ENCODE measurements around the gene ARHGEF25.
"Not testable (repeated sequence)": the region's sequence is repeated elsewhere in the genome, so short reads cannot be mapped to it uniquely, and the experiment has no call there.

Gene ARHGEF25

GRCh38 chr12:57611108-57611826 is at the start of gene ARHGEF25:
Gene ARHGEF25, plus strand, starts transcription at chr12:57611435. Its CDS starts 460 bp downstream, at chr12:57611895.
- no peak for DNase-seq (ENCODE audit: low read depth in 1 of 2, low spot score in 1 of 2)

DNA sequence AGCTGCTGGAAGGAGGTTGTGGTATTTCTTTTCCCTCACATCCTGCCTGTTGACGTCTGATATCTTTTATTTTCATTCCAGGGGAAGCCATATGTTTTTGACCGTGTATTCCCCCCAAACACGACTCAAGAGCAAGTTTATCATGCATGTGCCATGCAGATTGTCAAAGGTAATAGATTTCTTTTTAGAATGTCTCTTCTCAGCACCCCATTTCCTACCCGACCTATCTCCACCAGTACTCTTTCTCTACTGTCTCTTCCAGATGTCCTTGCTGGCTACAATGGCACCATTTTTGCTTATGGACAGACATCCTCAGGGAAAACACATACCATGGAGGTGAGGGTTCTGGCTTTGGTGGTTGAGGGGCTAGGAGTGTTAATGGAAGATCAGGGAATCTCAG is 47.9 kb upstream of the ARHGEF25 start:
- DNase-seq (ENCODE audit: low read depth in 1 of 2, low spot score in 1 of 2) = no peak

GRCh38 chr12:57564178-57564740 is 47.0 kb upstream of the ARHGEF25 start:
- DNase-seq (ENCODE audit: low read depth in 1 of 2, low spot score in 1 of 2) = no peak

DNA sequence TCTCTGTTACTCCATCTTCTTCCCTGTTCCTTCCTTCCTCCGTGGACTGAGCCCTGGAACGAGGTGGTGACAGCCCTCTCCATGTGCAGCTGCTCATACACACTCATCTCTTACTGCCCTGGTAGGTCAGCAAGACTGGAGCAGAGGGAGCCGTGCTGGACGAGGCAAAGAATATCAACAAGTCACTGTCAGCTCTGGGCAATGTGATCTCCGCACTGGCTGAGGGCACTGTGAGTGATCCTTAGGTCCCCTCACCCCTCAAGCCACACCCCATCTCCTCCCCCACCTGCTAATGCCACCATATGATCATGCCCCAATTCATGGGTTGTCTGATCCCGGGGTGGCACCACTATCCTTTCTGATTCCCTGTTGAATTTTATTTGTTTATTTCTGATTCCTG is 42.4 kb upstream of the ARHGEF25 start:
- no peak for DNase-seq (ENCODE audit: low read depth in 1 of 2, low spot score in 1 of 2)

GRCh38 chr12:57569858-57570257 is 41.4 kb upstream of the ARHGEF25 start:
- DNase-seq (ENCODE audit: low read depth in 1 of 2, low spot score in 1 of 2) = no peak

GRCh38 chr12:57570438-57570837 is 40.8 kb upstream of the ARHGEF25 start:
- not testable (repeated sequence) for DNase-seq (ENCODE audit: low read depth in 1 of 2, low spot score in 1 of 2)

GRCh38 chr12:57571926-57572762 is 39.1 kb upstream of the ARHGEF25 start:
- DNase-seq (ENCODE audit: low read depth in 1 of 2, low spot score in 1 of 2) = no peak

DNA sequence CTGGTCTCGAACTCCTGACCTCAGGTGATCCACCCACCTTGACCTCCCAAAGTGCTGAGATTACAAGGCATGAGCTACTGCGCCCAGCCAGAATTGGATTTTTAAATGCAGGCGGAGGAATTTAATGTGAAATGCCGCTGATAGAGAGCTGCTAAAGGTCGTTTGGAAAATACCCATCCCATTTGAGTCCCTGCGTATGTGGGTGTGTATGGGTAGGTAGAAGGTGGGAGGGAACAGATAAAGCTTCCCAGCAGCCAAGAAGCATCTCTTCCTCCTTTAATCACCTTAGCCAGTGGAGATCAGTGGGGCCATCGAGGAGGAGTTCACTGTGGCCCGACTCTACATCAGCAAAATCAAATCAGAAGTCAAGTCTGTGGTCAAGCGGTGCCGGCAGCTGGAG is 36.4 kb upstream of the ARHGEF25 start:
- no peak for DNase-seq (ENCODE audit: low read depth in 1 of 2, low spot score in 1 of 2)

GRCh38 chr12:57575771-57576612 is 35.2 kb upstream of the ARHGEF25 start:
- no peak for DNase-seq (ENCODE audit: low read depth in 1 of 2, low spot score in 1 of 2)

DNA sequence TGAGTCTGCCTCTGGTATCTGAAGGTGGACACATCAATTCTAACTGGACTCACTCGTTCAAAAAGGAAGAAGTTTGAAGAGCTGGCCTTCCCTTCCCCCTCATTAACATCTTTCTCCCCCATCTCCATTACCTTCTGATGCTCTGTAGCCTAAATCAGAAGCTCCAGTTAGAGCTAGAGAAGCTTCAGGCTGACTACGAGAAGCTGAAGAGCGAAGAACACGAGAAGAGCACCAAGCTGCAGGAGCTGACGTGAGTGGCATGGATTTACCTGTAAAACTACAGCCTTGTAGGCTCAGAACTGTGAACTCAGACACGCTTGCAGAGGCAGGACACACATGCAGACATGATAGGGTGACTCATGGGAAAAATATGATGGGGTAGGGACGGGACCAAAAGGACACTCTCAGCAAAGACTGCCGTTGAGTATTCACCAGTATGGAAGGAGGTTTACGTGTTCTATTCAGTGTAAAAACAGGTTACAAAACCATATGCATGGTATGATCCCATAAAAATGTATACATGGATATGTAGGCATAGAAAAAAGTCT is 34.5 kb upstream of the ARHGEF25 start:
- no peak for DNase-seq (ENCODE audit: low read depth in 1 of 2, low spot score in 1 of 2)

GRCh38 chr12:57577981-57578758 is 33.1 kb upstream of the ARHGEF25 start:
- no peak for DNase-seq (ENCODE audit: low read depth in 1 of 2, low spot score in 1 of 2)

GRCh38 chr12:57579011-57579410 is 32.2 kb upstream of the ARHGEF25 start:
- no peak for DNase-seq (ENCODE audit: low read depth in 1 of 2, low spot score in 1 of 2)

GRCh38 chr12:57579677-57580465 is 31.4 kb upstream of the ARHGEF25 start:
- DNase-seq (ENCODE audit: low read depth in 1 of 2, low spot score in 1 of 2) = no peak

DNA sequence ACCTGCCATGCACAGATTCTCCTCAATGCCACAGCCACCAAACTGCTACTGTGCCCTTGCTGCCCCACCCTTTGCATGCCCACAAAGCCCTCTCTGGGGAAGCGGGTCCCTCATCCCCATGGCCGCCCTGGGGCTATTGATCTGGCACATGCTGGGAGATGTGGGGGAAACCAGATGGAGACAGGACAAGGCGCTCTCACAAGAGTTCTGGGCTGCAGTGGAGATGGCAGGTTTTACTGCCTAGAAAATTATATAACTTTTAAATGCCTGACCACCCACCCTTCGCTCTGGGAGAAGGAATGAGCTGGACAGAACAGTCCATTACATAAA is 30.8 kb upstream of the ARHGEF25 start:
- DNase-seq (ENCODE audit: low read depth in 1 of 2, low spot score in 1 of 2) = no peak

GRCh38 chr12:57581802-57582201 is 29.4 kb upstream of the ARHGEF25 start:
- no peak for DNase-seq (ENCODE audit: low read depth in 1 of 2, low spot score in 1 of 2)

- no peak for DNase-seq (ENCODE audit: low read depth in 1 of 2, low spot score in 1 of 2)
Measured at GRCh38 chr12:57582440-57582839, 28.8 kb upstream of the ARHGEF25 start.

DNA sequence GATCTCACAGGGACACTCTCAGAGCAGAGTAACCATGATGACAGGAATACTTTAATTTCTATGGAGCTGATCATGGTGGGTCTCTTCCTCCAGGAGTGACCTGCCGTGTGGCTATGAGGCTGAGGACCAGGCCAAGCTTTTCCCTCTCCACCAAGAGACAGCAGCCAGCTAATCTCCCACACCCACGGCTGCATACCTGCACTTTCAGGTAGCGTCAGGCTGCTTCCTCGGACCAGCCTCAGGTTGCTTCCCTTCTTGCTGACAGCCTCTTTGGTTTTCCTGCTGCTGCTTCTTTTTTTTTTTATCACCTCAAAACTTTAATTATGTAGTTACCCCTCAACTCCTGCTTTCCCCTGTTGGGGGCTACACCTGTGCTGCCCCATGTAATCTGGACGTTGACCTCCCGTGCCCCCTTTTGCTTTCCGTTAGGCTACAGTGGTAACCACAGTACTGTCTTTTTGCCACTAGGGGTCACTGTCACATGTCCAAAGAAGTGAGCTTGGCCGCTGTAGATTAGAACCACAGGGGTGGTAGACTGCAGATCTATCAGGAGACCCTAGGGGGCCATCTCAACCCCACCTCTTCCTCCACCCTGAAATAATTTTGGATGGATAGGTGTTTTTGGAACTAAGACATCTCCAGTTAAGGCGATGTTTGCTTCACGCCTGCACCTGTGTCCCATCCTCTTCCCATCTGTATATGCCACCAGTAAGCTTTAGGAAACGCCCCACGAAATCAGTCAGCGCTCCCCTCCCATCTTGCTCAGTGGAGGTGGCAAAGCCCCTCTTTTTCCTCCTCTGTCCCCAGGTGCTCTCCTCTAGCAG is 28.0 kb upstream of the ARHGEF25 start:
- peak; percentile 27 to 76 for DNase-seq (ENCODE audit: low read depth in 1 of 2, low spot score in 1 of 2)

GRCh38 chr12:57584050-57584449 is 27.2 kb upstream of the ARHGEF25 start:
- no peak for DNase-seq (ENCODE audit: low read depth in 1 of 2, low spot score in 1 of 2)

DNA sequence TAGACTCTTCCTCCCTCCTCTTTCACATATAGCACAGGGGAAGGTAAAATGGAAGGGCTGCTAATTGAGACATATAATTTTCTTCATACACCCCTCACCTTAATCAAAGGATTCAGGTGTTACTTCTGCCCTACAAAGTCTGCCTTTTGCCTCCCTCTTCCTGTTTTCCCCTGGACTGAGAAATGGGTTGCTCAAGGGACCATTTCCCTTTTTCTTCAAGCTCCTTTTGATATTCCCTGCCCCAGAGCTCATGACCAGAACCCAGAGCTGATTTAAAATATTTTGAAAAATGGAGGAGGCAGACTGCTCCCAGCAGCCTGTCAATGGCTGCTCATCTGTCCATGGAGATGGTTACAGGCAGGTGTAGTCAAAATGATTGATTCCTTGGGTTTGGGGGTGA is 26.5 kb upstream of the ARHGEF25 start:
- DNase-seq (ENCODE audit: low read depth in 1 of 2, low spot score in 1 of 2) = no peak
